ENCODE measurements around the gene WFIKKN2. TPM values are rescaled to one million over a fixed set of nuclear protein-coding genes. Genes with fewer than 3 reads are reported as not detected.

Gene WFIKKN2
- polyA plus RNA-seq, 1 donor (not counting 4 experiments of a cell fraction or from before 2014, with no cell fraction given): not detected

DNA sequence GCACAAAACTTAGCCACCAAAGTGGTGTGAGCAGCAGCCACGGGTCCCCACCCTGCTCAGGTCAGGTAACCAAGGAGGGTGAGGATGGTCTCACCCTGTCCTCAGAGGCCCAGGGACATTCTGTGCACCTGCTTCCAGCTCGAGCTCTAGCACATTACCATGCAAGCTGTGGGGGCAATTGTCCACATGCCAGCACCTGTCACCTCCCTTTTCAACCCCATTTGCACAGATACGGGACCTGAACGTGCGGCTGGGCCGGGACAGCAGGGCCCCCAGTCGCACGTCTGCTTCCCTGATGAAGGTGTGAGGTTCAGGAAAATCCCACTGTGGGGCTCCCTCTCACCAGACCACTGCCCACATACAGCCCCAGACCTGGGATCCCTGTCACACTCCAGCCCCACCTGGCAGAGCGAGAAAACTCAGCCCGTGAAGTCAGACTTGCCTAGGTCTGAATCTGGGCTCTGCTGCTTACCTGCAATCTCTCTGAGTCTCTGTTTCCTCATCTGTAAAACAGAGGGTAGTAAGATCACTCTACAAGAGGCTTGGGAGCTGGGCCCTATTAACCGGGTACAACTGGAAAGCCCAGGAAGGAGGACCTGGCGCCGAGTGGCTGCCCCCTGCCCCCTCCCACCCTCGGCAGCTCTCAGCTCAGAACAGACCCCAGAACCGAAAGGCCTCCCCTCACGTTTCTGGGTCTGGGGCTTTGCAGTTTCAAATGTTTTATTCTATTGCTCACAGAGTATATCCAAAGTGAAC, 7.9 kb downstream of the WFIKKN2 start:
- peaks cover 28% of the 10 kb centered on the region for H3K4me1 ChIP-seq (ENCODE audit: control insufficient read depth, extremely low read depth, insufficient read depth, low read length)
- H3K79me2 ChIP-seq (ENCODE audit: control insufficient read depth, insufficient read depth, low read length): no peaks in the 10 kb centered on the region
- H3K27ac ChIP-seq (ENCODE audit: control insufficient read depth, insufficient read depth, low read length): no peak overlapping the region
- no peaks in the 10 kb centered on the region for H3K27me3 ChIP-seq (ENCODE audit: control insufficient read depth, extremely low read depth, insufficient read depth, low read length)
- H3K36me3 ChIP-seq (ENCODE audit: control insufficient read depth in 2 of 2, extremely low read depth in 1 of 2, insufficient read depth in 2 of 2, low read length in 2 of 2): no peaks in the 10 kb centered on the region
- DNase-seq (ENCODE audit: low read depth, low spot score): no peak
- no peaks in the 10 kb centered on the region for H3K9me3 ChIP-seq (ENCODE audit: control insufficient read depth, low read depth, low read length)
- FAIRE-seq: no peak
- H3K4me3 ChIP-seq (ENCODE audit: control insufficient read depth in 2 of 3, extremely low read depth in 1 of 3, insufficient read depth in 2 of 3, low read depth in 1 of 3, low read length in 3 of 3): no peak overlapping the region
- H3K4me2 ChIP-seq (ENCODE audit: control insufficient read depth, extremely low read depth, insufficient read depth, low read depth, low read length): no peak overlapping the region
- H3K9ac ChIP-seq (ENCODE audit: control insufficient read depth, extremely low read depth, insufficient read depth, low read length): peak overlapping the region; percentile 20
- H3K9me1 ChIP-seq (ENCODE audit: control insufficient read depth, extremely low read depth, insufficient read depth, low read length): no peaks in the 10 kb centered on the region
- no peak for TF ChIP-seq EZH2 (IDR thresholded peaks at IDR 0.05; ENCODE audit: low read length)
- TF ChIP-seq, protein P1, sequence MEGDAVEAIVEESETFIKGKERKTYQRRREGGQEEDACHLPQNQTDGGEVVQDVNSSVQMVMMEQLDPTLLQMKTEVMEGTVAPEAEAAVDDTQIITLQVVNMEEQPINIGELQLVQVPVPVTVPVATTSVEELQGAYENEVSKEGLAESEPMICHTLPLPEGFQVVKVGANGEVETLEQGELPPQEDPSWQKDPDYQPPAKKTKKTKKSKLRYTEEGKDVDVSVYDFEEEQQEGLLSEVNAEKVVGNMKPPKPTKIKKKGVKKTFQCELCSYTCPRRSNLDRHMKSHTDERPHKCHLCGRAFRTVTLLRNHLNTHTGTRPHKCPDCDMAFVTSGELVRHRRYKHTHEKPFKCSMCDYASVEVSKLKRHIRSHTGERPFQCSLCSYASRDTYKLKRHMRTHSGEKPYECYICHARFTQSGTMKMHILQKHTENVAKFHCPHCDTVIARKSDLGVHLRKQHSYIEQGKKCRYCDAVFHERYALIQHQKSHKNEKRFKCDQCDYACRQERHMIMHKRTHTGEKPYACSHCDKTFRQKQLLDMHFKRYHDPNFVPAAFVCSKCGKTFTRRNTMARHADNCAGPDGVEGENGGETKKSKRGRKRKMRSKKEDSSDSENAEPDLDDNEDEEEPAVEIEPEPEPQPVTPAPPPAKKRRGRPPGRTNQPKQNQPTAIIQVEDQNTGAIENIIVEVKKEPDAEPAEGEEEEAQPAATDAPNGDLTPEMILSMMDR (optimal IDR thresholded peaks at IDR 0.05 in 1 of 3, IDR thresholded peaks at IDR 0.05 in 1 of 3, conservative IDR thresholded peaks at IDR 0.05 in 1 of 3; ENCODE audit: extremely low read depth in 1 of 3, insufficient read depth in 2 of 3, low read length in 3 of 3): no peak
- no peaks in the 10 kb centered on the region for H4K20me1 ChIP-seq (ENCODE audit: control insufficient read depth, extremely low read depth, insufficient read depth, low read length)
- no peak overlapping the region for H2AFZ ChIP-seq (ENCODE audit: control insufficient read depth, low read length)
- dilution Hi-C loops (cut with MboI; ENCODE audit: extremely low pct_ligation_motif_present, low sequenced_read_pairs): no loop called here

DNA sequence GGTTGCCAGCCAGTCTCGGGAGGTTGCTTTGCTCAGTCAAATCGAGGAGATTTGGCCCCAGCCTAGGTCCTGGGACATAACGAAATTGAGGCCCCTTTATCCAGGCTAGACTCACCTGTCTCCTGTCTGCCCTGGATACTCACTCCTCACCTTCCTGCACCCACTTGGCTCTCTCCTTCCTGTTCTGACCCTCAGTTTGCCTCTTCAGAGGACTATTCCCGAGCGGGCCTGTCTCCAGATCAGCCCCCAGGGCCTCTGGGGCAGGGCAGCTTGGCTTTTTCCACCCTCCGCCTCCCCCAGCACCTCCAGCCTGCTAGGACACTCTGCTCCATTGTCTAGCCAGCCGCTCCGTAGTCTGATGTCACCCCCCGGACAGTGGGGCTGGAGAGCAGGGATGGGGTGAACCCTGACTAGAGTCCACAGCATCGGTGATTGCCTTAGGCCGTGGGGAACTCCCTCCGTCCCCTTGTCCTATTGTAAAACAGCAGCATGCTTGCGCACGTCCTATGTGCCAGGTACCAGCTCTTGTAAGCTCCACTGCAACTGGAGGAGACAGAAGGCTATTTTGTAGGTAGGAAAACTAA, 8.8 kb downstream of the WFIKKN2 start:
- Histone ChIP-seq H3K79me2 (ENCODE audit: control insufficient read depth, insufficient read depth, low read length) (no peaks in the 10 kb centered on the region), H3K9me3 (ENCODE audit: control insufficient read depth, low read depth, low read length) (no peaks in the 10 kb centered on the region), H3K4me2 (ENCODE audit: control insufficient read depth, extremely low read depth, insufficient read depth, low read depth, low read length) (no peak overlapping the region), H2AFZ (ENCODE audit: control insufficient read depth, low read length) (peak overlapping the region; percentile 9), H3K9ac (ENCODE audit: control insufficient read depth, extremely low read depth, insufficient read depth, low read length) (peak overlapping the region; percentile 8), H3K27me3 (ENCODE audit: control insufficient read depth, extremely low read depth, insufficient read depth, low read length) (no peaks in the 10 kb centered on the region), H3K4me3 (ENCODE audit: control insufficient read depth in 2 of 3, extremely low read depth in 1 of 3, insufficient read depth in 2 of 3, low read depth in 1 of 3, low read length in 3 of 3) (no peak overlapping the region), H3K4me1 (ENCODE audit: control insufficient read depth, extremely low read depth, insufficient read depth, low read length) (peaks cover 28% of the 10 kb centered on the region), H3K36me3 (ENCODE audit: control insufficient read depth in 2 of 2, extremely low read depth in 1 of 2, insufficient read depth in 2 of 2, low read length in 2 of 2) (no peaks in the 10 kb centered on the region), H3K9me1 (ENCODE audit: control insufficient read depth, extremely low read depth, insufficient read depth, low read length) (no peaks in the 10 kb centered on the region), H4K20me1 (ENCODE audit: control insufficient read depth, extremely low read depth, insufficient read depth, low read length) (no peaks in the 10 kb centered on the region), H3K27ac (ENCODE audit: control insufficient read depth, insufficient read depth, low read length) (no peak overlapping the region)
- TF ChIP-seq EZH2 (IDR thresholded peaks at IDR 0.05; ENCODE audit: low read length): no peak
- TF ChIP-seq, protein P1 (optimal IDR thresholded peaks at IDR 0.05 in 1 of 3, IDR thresholded peaks at IDR 0.05 in 1 of 3, conservative IDR thresholded peaks at IDR 0.05 in 1 of 3; ENCODE audit: extremely low read depth in 1 of 3, insufficient read depth in 2 of 3, low read length in 3 of 3): no peak
- DNase-seq (ENCODE audit: low read depth, low spot score) (no peak), FAIRE-seq (peak; percentile 13)
- dilution Hi-C loops (cut with MboI; ENCODE audit: extremely low pct_ligation_motif_present, low sequenced_read_pairs): no loop called here

Data from keratinocyte (primary cell).